GM13976 (cell line): ENCODE data around the gene UBE2E1.
A peak's percentile ranks its signal among the peaks of the same experiment; 100 is the strongest.

Experiments used
- DNase-seq: peaks from one replicate; pipeline ENCODE4 v3.0.0; 2012; ENCODE audit warnings: low spot score
- in situ Hi-C: fragments of 300-500 bp; cut with MboI; formaldehyde crosslinking; loops from one replicate; pipeline ENCODE4 v1.12.0; 2022; ENCODE audit warnings: low sequenced_read_pairs, mixed read lengths, inconsistent platforms; ENCODE audit not compliant: unreplicated experiment
- TF ChIP-seq, protein P1 (sequence below): IDR thresholded peaks from 2 replicates; pipeline ENCODE4 v1.5.1; 2012; ENCODE audit warnings: borderline replicate concordance, mild to moderate bottlenecking; ENCODE audit not compliant: insufficient read depth; ENCODE audit errors: extremely low read depth, missing control alignments, control extremely low read depth

UBE2E1 gene

DNA sequence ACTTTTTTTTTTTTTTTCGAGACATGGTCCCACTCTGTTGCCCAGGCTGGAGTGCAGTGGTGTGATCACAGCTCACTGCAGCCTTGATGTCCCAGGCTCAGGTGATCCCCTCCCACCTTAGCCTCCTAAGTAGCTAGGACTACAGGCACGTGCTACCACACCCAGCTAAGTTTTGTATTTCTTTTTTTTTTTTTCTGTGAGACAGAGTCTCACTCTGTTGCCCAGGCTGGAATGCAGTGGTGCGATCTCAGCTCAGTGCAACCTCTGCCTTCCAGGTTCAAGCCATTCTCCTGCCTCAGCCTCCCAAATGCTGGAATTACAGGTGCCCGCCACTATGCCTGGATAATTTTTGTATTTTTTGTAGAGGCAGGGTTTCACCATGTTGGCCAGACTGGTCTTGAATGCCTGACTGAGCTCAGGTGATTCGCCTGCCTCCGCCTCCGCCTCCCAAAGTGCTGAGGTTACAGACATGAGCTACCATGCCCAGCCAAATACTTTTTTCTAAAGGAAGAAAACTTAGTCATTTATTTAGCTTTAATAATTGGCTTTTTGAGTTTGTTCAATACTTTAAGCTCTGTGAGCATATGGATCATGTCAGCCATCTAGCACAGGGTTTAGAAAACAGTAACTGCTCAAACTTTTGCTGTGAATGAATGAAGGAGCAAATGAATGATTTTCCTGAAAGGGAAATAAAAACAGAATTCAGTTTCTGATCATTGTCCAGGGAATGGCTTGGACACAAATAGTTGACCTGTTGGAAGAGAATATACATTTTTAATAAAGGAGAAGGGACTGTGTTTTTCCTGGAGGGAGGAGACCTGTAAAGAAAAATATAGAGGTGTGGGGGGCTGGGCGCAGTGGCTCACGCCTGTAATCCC, 26.0 kb downstream of the UBE2E1 start:
- no peak for DNase-seq
- in situ Hi-C loops = no loop called here
- TF ChIP-seq, protein P1, sequence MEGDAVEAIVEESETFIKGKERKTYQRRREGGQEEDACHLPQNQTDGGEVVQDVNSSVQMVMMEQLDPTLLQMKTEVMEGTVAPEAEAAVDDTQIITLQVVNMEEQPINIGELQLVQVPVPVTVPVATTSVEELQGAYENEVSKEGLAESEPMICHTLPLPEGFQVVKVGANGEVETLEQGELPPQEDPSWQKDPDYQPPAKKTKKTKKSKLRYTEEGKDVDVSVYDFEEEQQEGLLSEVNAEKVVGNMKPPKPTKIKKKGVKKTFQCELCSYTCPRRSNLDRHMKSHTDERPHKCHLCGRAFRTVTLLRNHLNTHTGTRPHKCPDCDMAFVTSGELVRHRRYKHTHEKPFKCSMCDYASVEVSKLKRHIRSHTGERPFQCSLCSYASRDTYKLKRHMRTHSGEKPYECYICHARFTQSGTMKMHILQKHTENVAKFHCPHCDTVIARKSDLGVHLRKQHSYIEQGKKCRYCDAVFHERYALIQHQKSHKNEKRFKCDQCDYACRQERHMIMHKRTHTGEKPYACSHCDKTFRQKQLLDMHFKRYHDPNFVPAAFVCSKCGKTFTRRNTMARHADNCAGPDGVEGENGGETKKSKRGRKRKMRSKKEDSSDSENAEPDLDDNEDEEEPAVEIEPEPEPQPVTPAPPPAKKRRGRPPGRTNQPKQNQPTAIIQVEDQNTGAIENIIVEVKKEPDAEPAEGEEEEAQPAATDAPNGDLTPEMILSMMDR = no peak

DNA sequence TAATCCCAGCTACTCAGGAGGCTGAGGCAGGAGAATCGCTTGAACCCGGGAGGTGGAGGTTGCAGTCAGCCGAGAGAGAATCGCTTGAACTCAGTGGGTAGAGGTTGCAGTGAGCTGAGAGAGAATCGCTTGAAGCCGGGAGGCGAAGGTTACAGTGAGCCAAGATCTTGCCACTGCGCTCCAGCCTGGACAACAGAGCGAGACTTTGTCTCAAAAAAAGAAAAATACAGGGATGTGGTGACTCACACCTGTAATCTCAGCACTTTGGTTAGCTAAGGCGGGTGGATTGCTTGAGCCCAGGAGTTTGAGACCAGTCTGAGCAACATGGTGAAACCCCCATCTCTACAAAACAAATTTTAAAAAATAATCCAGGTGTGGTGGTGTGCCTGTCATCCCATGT, 26.8 kb downstream of the UBE2E1 start:
- in situ Hi-C loops = no loop called here
- no peak for DNase-seq
- TF ChIP-seq, protein P1 = no peak

DNA sequence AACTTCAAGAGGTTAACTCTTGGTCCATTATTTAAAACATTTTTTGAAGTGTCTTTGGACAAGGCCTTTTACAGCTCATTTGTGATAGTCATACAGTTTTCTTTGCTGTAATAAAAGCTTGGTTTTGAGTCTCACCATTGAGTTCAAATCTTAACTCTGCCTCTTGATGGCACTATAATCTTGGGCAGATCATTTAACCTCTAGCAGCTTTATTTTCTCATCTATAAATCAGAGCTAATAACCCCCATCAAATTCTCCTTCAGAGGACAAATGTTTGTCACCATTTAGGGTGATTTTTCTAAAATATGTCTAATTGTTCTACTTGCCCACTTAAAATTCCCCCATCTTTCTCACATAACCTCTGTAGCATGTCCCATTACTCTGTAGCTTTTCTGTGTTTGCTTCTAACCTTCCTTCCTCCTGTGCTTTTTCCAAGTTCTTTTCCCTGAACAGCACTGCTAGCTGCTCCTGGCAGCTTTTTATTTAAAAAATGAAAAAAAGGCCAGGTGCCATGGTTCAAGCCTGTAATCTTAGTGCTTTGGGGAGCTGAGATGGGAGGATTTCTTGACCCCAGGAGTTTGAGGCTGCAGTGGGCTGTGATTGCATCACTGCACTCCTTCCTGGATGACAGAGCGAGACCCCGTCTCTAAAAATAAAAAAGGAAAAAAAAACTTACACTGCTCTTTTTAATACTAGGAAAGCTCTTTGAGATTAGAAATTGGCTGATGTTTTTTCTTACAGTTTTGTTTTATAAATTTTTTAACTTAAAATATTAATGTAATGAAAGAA, 28.5 kb downstream of the UBE2E1 start:
- no peak for DNase-seq
- TF ChIP-seq, protein P1 = peak; percentile 36
- in situ Hi-C loops = no loop called here

DNA sequence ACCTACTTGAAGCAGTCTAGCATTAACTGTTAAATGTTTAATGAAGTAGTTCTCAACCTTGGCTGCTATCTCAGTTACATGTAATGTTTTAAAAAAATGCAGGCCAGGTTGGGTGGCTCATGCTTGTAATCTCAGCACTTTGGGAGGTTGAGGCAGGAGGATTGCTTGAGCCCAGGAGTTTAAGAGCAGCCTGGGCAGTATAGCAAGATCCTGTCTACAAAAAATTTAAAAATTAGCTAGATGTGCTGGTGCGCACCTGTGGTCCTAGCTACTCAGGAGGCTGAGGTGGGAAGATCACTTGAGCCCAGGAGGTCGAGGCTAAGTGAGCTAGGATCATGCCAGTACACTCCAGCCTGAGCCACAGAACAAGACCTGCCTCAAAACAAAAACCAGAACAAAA, 29.3 kb downstream of the UBE2E1 start:
- TF ChIP-seq, protein P1 = no peak
- in situ Hi-C loops = no loop called here
- DNase-seq = no peak

DNA sequence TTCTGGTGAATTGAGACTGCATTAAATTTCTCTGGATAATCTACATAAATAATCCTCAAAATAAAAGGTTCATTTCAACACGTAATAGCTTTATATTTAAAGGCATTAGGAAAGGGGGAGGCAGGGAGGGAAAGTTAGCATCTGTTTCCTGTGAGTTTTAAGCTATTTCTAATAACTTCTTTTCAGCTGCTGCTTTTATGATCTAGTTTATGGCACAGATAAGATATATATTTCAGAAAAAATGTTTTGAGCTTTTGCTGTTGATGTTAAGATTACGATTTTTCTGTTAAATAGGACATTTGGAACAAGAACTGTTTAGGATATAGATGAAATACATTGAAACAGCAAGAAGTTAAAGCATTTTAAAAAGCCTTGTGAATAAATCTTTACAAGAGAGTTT, 30.0 kb downstream of the UBE2E1 start:
- in situ Hi-C loops = no loop called here
- TF ChIP-seq, protein P1 = no peak
- DNase-seq = no peak

DNA sequence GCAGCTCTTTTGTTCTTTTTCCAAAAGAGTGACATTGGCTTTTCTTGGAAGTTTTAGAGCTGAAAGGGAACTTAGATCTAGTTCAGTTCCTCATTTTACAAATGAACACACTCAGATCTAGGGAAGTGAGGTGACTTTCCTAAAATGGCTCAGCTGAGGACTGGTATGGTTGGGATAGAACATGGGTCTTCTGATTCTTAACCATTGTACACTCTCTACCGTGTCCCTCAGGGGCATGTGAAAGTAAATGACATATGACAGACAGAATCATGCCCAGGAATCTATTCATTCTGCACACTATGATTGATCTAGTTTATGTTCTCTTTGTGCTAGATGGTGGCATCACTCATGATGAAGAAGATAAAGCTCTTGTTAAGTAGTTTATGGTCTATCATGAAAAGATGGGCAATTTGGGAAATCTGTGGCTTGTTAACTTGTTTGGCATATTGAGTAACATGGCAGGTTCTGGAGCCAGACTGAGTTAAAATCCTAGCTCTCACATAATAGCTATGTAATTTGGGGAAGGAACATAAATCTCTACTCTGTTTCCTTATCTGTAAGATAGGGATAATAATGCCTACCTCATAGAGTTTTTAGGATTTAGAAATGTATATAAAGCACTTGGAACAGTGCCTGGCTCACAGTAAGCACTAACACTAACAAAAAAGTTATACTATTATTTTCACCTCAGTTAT, 30.9 kb downstream of the UBE2E1 start:
- TF ChIP-seq, protein P1 = no peak
- no peak for DNase-seq
- in situ Hi-C loops = no loop called here
